GM19455 (cell line): ENCODE data around the gene B3GALT6.

ENCODE experiments used
- ATAC-seq: cut with Tn5 transposase; IDR thresholded peaks from one replicate; pipeline ENCODE4 v1.9.1; 2021; ENCODE audit not compliant: unreplicated experiment

Gene B3GALT6

DNA sequence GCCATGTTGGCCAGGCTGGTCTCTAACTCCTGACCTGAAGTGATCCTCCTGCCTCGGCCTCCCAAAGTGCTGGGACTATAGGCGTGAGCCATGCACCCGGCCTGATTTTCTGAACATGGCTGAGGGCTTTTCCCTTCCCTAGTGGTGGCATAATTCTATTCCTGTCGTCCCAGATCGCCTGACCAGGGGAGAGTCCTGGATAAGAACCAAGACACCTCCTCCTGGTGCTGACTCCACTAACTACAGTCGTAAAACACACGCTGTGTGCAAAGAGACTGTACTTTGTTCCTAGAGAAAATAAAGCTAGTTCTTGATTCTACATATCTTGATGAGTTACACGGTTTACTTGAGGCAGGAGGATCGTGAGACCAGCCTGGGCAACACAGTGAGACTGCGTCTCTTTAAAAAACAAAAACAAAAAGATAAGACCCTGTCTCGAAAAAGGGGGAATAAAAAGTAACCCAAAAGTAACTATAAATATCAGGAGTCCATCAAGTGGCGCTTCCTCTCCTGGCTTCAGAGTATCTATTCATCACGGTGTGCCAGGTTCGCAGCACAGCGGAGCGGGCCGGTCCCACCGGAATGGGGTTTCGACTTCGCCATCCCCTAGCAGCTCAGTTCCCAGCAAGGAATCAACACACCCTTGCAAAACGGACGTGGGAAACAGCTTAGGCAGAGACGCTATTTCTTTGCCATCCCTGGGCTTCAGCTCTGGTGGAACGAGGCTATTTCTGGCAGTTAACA, 1.2 kb upstream of the B3GALT6 start:
- ATAC-seq, result no peak

DNA sequence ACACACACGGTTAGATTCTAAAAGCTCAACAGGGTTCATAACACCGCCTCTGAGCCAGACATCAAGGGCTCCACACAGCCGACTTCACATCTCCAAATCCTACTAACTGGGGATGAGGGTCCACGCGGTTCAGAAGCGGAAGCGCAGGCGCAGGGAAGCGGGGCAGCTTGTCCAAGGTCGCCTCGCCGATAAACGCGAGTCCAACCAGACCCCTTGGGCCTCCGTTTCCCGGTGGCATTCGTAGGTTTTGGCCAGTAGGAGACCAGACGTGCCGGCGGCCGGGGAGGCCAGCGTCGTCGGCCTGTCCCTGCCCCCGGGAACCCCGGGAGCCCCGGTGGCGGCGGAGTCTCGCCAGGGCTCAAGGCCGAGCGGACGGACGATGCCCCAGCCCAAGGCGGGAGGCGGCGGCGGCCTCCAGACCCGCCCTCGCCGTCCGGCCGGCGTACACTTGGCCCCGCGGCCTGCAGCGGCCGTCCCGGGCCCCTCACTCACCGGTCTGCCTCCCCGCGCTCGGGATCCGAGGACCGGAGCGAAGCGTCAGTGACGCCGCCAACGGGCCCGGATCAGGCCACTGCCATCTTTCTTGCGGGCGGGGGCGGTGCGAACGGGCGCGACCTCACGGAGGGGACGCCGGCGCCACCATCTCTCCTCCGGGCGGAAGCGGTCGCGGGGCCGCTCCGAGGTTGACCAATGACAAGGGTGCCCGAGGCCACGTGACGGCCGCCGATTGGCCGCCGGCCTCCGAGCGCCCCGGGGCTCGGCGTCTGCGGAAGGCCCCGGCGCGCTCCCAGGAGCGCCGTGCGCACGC, 433 bp upstream of the B3GALT6 start, which contains the start of gene SDF4:
SDF4 (minus strand) TSS at position 602 of the 808 bp plus-strand sequence. CDS start 3,229 bp downstream, outside the sequence.
- ATAC-seq, result peak; percentile 85

DNA sequence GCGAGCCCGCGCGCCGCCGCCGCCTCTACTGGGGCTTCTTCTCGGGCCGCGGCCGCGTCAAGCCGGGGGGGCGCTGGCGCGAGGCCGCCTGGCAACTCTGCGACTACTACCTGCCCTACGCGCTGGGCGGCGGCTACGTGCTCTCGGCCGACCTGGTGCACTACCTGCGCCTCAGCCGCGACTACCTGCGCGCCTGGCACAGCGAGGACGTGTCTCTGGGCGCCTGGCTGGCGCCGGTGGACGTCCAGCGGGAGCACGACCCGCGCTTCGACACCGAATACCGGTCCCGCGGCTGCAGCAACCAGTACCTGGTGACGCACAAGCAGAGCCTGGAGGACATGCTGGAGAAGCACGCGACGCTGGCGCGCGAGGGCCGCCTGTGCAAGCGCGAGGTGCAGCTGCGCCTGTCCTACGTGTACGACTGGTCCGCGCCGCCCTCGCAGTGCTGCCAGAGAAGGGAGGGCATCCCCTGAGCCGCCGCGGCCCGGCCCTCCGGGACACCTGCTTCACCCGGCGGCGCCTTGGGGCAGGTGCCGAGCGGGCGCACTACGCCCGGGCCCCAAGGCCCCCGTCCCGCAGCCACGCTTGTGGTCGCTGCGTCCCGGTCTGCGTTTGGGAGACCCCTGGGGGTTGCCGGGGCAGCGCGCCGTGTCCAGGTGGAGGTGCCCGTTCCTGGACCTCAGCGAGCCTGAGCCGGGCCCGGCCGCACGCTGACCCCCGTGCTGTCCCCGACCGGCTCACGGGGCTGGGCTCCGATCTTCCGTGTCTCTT, 944 bp downstream of the B3GALT6 start:
- no peak for ATAC-seq

DNA sequence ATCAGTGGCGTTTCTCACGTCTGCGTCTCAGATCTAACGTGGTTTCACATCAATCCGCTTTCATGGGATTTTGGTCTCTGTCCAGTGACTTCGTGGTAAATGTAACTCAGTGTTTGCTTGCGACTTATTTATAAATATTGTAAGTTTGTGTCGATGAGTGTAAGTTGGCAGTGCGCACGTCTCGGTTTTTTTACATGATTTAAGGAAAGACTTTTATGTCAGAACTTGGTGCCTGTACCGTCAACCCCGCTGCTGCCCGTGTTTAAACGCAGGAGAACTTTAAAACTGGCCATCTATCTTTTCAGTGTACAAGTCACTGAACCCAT, 1.5 kb downstream of the B3GALT6 start:
- no peak for ATAC-seq

DNA sequence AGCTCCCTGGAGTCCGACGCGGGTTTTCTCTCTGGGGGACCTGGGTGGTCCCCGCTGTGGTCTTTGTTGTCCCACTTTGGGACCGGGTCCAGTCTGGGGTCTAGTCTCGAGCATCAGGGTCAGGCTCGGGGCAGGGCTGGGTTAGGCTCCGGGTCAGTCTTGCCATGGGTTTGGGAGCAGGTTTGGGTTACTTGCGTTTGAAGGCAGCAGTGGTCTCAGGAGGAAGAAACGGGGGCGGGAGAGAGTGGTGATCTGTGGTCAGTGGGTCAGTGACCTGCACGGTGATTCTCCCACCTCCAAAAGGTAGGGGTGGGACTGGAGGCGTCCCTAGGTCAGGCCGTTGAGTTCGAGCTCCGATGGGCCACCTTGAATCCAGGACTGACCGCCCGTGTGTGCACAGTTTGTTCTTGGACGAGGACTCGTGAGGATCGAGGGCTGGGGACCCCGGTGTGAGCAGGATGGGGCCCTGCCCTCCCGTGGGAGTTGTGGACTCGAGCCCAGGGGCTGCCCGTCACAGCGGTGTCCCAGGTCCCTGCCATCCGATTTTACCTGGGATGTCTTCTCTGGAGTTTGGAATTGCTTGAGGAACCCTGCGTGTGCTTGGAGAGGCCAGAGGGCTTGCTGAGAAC, 2.3 kb downstream of the B3GALT6 start:
- ATAC-seq, result no peak

DNA sequence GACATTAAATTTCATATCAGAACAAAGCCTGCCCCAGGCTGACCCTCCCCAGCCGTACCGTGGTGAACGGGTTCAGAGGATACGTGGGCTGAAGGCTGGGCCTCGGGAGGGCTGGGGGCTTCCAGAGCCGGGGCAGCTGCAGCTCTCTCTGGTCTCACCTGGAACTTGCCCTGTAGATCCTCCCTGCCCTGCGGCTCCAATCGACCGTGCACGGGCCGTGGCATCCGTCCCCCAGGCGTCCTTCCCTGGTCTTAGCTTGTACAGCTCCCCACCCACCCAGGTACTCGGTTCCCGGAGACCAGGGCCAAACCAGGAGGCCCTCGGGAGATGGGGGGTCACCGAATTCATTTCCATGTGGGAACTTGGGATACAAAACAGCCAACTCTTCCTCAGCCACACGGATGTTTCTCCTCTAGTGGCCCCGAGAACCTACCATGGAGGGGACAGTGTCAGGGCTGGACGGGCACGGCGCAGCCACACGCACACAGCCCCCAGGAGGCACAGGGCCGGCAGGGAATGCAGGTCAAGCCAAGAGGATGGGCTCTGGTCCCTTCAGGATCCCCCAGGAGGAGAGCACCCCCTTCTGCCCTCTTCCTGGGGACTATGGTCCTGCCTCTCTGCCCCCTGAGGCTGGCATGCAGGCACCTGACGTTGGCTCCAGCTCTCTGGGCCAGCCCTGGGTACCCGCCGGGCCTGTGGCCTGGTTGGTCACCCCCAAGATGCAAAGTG, 3.1 kb downstream of the B3GALT6 start:
- no peak for ATAC-seq

DNA sequence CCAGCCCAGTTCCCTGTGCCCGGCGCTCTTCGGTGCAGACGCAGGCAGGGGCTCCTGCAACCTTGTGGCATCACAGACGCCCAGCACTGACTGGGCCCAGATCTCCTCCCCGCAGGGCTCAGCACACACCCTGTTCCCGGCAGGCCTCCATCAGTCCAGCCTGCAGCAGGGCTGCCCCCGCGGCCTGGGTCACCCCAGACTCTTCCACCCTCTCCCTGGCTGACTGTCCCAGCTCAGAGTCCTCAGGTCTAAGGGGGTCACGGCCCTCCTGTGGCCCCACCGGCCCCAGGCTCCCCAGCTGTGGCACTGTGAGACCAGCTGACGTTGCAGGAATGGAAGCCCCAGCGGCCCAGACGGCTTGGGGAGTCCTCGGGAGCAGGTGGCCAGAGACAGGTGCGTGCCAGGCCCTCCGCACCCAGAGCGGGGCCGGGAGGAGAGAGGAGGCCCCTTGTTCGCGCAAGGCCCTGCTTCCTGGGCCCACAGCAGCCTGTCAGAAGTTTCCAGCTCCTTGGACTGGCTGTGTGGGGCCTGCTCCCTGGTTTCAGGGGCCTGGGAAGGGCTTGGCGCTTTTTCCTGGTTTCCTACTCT, 4.2 kb downstream of the B3GALT6 start:
- no peak for ATAC-seq

DNA sequence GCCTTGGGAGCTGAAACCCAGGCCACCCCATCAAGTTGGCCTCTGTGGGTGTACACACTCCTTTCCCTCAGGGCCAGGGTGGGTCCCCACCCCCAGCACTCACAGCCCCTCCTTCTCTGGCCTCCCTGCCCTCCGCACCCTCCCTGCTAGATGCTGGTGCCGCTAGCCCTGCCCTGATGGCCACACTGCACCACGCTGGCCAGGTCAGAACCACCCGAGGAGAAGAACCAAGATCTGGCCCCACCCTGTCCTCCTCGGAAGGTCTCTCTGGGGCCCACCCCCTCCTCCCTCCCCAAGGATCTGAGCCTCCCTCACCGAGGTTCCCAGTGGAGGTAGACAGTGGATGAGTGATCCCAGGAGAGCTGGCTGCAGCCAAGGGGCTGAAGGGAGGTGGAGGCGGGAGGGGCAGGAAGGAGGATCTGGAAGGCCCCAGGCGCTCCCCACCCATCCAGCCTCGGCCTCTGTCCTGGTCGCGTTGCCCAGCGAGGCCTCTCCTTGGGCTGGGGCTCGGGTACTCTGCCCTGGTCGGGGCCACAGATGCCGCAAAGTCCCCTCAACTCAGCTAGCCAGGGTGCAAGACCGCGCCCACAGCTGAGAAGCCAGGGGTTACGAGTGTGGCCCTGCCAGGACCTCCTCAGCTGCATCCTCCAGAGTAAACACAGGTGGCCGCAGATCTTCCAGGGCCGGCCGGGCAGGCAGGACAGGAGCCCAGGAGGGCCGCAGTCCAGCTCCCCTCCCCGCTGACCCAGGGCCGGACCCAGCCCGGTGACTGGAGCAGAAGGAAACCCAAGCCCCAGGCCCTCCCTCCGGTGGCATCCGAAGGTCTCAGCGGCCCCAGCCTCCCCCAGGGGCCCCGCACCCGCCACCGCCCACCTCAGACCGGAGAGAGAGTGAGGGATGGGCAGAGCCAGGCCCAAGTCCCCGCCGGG, 5.2 kb downstream of the B3GALT6 start:
- ATAC-seq, result no peak

DNA sequence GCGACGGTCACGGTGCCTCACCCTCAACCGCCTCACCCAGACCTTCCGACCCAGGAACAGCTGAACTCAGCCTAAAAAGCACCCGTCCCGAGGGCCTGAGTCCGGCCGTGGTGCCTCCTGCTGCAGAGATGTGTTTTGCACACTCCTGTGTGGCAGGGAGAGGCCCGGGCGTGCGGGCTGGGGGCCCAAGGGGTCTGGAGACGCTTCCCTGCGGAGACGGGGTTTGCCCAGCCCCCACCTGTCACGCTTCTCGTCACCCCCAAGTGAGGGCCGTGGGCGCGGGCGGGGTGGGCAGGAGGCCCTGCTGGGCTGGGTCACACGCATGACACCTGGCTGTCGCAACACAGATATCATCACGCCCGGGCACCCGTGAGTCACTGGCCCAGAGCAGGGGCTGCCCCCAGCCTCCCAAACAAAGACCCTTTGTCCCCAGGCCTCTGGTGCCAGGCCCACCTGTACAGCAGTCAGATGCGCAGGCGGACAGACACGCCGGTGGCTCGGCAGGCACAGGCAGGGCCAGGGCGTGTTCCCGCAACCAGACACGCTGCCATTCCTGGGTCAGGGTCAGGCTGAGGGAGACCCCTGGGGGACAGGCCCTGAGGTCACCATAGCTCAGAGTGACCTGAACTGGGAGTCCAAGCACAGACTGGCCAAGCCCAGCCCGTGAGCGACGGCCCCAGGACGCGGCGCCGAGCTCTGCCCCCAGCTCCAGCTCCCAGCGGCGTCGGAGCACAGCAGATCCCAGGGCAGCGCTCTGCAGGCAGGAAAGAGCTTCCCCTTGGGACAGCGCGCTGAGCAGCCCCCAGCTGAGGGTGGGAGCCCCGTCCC, 6.1 kb downstream of the B3GALT6 start:
- ATAC-seq, result no peak

DNA sequence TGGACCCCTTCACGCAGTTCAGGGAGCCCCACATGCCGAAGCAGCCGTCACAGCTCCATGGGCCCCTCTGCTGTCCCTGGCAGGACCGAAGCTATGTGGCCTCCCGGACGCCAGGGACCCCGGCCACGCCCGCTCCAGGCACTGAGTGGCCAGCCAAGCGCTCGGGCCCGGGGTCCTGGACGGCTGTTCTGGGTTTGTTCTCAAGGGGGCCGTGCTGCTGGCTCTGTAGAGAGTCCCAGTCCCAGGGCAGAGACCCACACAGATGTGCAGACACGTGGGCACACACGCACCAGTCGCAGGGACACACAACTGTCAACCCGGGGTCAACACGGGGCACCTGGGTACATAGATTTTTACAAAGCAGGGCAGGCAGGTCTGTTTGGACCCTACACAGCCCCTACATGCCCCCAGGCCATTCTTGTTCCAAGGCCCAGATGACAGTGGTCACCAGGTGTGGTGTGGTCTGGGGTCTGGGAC, 6.7 kb downstream of the B3GALT6 start:
- no peak for ATAC-seq

DNA sequence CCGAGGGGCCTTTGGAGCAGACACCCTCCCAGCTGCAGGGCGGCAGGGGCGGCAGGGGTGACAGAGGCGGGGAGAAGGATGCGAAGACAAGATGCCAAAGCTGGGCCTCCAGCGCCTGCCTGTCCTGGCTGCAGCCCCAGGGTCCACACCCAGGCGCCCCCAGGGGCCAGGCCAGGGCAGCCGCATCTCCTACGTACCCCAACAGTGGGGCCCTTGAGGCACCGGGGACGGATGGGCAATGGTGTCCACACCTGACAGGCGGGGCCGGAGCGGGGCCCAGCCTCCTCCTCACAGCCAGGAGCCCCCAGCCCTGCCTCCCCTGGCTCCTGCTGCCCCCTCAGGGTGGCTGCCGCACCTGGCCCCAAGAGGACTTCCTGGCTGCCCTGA, 7.2 kb downstream of the B3GALT6 start:
- no peak for ATAC-seq

DNA sequence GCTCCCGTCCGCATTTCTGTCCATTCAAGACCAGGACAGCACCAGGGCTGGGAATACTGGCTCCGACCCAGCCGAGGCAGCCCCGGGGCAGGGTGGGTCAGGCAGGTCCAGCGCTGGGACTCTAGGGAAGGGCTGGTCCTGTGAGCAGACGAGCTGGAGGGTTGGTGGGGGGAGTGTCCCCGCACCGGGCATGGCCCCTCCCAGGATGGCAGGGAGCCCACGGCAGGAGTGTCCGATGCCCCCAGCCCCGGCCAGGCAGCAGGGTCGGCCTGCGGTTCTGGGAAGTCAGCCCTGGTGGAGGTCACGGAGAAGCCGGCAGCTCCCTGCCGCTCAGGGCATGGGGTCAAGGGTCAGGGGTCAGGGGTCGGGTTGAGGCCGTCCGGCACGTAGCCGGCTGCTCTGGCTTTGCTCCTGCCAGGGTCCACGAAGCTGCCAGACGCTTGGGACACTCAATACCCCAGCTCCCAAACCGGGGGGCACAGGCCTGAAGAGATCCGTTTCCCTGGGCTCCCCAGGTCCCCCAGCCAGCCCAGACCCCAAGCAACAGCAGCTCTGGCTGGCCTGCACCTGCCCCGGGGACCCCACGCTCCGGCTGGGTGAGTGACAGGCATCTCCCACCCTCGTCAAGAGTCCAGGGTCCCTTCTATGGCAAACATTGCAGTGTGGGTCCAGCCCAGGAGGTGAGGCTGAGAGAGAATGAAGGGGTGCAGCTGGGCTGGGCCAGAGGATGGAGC, 7.7 kb downstream of the B3GALT6 start:
- ATAC-seq, result no peak

DNA sequence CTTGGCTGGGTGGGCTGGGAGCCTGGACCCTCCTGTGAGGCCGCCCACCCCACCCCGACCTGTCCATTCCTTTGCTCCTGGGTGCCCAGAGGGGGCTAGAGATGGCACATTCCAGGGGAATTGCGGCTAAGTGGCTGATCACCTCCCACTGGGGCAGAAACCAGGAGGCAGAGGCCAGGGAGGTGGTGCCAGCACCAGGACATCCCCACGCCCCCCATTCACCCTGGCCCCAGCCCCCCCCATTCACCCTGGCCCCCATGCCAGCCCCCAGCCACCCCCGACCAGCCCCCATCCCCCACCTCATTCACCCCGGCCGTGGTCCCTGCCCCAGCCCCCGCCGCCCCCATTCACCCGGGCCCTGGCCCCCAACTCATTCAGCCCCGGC, 8.3 kb downstream of the B3GALT6 start:
- ATAC-seq, result no peak

DNA sequence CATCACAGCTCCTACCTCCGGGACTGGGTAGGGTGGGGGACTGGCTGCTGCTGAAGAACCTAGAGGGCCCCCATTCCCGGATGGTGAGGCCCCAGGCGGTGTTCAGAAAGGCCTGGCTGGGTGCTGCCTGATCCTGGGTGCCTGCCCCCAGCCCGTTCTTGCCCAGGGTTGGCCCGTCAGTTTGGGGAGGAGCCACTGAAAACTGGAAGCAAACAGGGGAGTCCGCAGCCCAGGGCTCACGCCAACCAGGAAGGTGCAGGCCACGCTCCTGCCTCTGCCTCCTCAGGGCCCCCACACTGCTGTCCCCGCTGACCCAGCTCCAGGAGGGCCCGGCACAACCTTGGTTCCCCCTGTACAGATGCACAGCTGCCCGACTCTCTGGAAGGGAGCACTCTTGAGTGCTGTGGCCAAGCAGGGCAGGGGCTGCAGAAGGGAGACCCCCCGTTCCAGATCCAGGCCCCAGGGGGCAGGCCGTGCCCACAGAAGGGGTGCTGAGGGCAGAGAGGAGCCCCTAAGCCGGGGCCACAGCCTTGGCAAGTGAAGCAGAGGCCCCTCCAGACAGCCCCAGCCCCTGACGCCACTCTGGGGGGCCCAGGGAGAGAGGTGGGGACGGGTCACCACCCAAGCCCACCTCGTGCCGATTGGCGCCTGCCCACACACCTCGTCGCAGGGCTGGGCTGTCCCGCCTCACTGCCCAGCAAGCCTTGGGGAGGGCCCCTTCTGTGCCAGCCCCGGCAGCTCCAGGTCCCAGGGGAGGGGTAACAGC, 9.0 kb downstream of the B3GALT6 start:
- ATAC-seq, result no peak

DNA sequence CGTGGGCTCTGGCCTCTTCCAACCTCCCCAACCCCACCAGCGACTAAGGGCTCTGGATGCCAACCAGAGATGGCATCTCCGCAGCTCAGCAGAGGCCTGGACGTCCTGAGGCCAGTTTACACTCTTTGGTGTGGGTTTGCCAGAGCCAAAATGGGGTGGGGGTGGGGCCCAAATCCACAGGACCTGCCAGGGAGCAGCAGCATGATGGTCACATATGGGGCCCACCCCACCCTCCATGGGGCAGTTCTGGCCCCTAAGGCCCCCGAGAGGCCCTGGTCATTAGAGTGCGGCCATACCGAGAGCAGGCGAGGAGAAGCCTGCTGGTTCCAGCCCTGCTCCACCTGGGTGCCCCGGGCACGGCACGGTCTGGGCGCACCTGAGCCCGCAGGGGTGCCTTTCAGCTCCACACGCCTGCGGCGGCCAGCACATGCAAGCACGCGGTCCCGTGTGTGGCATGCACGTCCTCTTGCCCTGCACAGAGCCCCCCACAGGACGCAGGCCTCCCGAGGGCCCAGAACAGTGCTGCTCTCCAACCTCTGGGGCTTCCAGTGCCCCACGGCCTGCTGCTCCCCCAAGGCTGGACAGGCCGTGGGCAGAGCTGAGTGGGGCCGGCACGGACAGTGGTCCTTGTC, 9.7 kb downstream of the B3GALT6 start:
- ATAC-seq, result no peak
